Head of caudate nucleus (tissue), 42 donors: ENCODE data around the gene TMEM198.

Experiments used
- DNase-seq, 42 donors: peaks; one replicate each; pipeline versions ENCODE4 v3.0.0 to v3.0.0-alpha.2; 2020 to 2021; ENCODE audit warnings: mixed read lengths in 7 of 42
- intact Hi-C: fragments of 100-400 bp; cut with DNase I; formaldehyde crosslinking; loops from one replicate; pipeline ENCODE4 v1.15.0; 2022

TMEM198 gene, protein sequence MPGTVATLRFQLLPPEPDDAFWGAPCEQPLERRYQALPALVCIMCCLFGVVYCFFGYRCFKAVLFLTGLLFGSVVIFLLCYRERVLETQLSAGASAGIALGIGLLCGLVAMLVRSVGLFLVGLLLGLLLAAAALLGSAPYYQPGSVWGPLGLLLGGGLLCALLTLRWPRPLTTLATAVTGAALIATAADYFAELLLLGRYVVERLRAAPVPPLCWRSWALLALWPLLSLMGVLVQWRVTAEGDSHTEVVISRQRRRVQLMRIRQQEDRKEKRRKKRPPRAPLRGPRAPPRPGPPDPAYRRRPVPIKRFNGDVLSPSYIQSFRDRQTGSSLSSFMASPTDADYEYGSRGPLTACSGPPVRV

DNA sequence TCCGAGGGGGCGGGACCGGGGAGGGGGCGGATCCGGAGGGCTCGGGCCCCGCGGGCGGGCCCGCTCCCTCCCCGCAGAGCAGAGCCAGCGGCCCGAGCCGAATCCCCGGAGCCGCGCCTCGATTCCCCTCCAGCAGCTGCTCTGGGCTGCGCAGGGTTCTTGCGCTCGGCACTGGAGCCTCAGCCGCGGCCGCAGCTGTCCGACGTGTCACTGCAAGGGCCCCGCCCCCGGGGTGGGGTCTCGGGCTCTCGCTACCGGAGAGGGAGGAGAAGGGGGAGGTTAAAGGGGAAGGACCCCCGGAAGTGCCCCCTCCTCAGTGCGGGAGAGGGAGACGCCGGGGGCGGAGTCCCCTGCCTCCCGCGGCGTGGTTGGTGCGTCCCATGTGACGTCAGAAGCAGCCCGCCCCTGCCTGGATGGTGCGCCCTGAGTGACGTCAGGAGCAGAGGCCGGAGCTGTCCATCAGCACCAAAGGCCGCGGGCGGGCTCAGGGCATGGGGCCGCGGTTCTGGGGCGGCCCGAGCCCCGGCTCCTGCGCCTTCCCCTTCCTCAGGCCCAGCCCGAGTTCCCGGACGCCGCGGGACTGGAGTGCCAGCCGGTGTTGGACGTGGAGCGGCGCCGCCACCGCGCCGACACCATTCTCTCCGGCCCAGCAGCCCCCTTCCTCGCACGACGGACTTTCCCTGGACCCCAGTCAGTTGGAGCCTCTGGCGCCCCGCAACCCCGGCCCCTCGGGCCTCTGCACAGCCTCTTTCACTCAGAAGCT, at the start of gene TMEM198, which contains the start of gene CHPF:
TSS of gene TMEM198 (plus strand) at position 433 of the 763 bp plus-strand sequence. CDS start 700 bp downstream, outside the sequence.
TSS of gene CHPF (minus strand) at position 214 of the 763 bp plus-strand sequence. CDS start 271 bp downstream, outside the sequence.
- intact Hi-C loops, result loop anchor here (5.0 kb wide), 2 partner anchors 54 to 156 kb away; partner anchors contain the start of genes DNPEP and STK11IP
- peak; percentile 98 to 100 (median 99) for DNase-seq

DNA sequence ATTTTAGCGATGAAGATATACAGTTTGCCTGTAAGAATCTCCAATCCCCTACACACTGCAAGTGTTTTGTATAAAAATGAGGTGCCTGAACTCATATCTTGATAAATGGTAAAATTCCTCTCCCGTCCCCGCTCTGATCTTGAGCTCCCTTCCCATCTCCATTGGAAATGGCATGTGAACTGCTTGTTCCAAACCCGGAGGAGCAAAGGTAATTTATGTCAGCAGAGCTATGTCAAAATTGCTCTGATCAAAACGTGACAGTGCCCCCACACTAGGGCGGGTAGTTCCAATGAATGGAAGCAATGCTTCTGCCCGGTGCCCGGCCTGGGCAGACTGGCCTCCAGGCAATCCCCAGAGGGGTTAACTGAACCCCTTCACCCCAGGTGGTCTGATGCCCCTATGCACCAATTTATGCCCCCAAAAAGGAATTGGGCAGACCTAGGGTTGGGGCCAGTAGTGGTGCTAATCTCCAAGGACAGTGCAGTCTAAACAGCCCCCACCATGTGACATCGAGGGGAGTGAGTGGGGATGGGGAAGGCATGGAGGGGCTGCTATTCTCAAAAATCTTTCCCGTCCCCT, 48.8 kb upstream of the TMEM198 start:
- peak in 19 of 42 donors; percentile 17 to 71 (median 42) for DNase-seq
- intact Hi-C loops, result no loop called here

DNA sequence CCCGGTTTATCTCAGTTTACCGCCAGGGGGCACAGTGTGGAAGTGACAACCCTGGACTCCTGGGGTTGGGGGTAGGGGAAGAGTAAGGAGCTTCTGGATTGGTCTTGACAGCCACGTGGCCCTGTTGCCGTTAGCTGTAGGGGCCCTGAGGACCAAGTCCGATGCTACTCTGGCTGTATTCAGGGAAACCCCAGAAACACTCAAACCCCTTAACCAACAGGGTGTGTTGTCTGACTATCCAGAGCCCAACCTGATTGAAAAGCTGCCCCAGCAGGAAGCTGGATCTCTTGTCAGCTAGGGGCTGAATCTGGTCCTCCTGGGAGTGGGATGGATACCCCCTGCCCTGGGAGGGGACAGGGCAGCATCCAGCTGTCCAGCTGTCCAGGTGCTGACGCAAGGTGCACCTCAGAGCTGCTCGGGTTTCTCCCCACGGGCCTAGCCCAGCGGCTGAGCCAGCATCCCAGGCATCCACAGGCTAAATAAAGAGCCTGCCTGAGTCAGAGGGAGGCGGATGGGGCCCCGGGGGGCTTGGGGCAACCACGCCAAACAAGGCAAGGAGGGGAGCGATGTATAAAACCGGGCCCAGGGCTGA, 48.2 kb upstream of the TMEM198 start:
- peak; percentile 51 to 91 (median 78) for DNase-seq
- intact Hi-C loops, result no loop called here

DNA sequence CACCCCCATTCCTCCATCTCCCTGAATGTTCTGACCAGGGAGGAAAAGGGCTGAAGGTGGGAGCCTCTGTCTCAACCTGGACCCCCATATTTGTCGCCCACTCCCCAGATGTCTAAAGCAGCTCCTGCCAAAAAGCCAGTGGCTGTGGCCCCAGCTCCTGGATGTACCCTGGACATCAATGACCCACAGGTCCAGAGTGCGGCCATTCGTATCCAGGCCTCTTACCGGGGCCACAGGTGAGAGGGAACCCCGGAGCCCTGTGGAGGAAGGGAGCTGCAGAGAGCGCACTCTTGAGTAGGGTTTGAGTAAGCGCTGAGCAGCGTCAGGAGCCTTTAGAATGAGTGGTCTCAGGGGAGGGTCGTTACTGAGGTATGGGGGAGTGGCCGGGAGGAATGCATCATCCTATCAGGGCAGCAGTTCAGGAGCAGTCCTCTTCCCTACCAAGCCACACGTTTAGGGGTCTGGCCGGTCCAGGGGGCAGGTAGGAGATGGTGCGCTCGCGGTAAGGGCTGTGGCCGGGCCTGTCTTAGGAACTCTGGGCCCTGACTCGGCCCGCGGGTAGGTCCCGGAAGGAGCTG, 47.5 kb upstream of the TMEM198 start:
- DNase-seq, result no peak
- intact Hi-C loops, result no loop called here

DNA sequence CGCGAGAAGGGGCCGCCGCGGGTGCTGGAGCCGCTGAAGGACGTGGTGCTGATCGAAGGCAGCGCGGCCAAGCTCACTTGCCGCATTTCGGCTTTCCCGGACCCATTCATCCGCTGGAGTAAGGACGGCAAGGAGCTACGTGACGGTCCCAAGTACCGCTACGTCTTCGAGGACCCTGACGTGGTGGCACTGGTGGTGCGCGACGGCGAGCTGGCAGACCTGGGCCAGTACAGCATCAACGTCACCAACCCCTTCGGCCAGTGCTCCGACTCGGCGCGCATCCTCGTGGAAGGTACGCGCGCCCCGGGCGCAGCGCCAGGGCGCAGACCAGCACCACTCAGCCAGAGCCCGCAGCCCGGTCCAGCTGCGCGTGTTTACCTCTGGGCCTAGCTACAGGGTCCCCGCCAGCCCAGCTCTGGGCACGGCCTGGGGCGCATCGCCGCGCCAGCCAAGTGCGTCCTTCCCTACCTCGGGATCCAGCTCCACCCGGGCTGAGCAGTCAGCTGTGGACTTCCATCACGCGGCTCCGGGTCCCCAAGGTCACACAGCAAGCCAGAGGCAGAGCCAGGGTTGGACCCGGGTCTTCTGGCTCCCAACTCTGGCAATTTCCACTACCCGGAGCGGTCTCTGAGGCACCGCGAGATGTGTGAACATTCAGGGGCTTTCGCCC, 46.9 kb upstream of the TMEM198 start:
- intact Hi-C loops, result no loop called here
- peak in 1 of 42 donors; percentile 7 for DNase-seq

DNA sequence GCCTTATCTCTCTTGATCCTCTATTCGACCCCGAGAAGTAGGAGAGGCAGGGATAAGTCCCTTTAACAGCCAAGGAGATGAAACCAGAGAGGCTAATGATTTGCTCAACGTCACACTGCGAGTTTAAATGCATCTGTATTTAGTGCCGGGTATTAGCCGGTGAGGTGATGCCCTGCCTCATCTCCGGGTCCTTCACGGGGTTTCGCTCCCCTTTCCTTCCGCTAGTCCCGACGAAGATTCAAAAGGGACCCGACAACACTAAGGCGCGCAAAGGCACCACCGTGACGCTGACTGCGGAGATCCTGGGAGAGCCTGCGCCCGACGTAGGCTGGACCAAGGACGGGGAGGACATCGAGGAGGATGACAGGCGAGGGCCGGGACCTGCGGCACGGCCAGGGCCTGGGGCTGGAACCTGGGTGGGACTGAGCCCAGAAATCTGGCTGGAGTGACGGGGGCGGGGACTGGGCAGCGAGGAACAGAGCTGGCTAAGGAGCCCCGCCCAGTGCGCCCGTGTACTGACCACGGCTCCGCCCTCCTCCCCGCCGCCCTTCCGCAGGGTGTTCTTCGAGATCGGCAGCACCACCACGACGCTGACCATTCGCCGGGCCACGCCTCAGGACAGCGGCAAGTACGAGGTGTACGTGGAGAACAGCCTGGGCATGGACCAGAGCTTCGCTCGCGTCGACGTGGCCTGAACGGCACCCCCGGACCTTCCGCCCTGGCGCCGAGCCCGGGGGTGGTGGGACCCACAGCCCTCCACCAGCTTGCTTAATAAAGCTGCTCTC, 46.1 kb upstream of the TMEM198 start:
- intact Hi-C loops, result no loop called here
- peak in 35 of 42 donors; percentile 28 to 76 (median 56) for DNase-seq

DNA sequence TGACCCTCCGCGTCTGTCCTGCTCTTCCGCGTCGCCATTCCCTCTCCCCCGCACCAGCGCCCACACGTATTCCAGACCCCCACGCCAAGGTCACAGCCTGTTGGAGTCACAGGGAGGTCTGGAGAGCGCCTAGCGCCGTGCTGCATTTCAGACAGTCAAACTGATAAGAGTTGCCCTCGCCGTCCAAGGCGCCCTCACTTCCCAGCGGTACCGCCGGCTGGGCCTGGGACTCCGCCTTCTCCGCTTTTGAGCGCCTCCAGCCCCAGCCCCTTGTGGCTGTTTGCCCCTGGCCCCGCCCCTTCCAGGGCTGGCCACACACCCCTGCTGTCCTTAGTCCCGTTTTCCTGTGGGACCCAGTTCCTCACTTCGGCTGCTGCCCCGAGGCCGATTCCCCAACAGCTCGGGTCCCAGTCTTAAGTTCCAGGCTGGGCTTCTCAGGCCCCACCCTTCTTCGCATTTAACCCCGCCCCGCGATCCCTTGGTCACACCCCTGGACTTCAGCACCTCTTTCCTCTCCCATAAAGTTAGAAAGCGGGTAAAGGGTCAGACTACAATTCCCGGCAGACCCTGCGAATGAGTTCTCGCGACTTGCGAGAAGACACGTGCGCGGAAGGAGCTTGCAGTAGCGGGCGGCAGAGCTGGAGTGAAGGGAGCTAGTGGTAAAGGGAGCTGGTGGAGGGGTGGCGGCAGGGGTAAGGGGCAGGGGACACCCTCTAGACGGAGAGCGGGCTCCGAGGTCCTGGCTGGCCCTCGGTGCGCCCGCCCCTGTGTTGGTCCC, 45.4 kb upstream of the TMEM198 start, which contains the start of gene GMPPA:
TSS of gene GMPPA (plus strand) at position 612 of the 778 bp plus-strand sequence. CDS start 1,085 bp downstream, outside the sequence.
- peak; percentile 87 to 98 (median 95) for DNase-seq
- intact Hi-C loops, result no loop called here

DNA sequence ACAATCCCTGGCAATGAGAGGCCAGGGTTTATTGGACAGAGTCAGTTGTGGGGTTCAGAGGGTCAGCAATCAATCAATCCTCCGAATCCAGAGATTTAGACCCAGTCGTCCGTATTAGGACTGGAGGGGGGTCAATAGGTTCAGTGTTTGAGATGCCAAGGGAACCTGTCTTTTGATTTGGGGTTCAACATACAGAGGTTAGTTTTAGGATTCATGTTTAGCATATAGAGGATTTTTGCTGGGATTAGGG, 44.8 kb upstream of the TMEM198 start:
- DNase-seq, result no peak
- intact Hi-C loops, result no loop called here

DNA sequence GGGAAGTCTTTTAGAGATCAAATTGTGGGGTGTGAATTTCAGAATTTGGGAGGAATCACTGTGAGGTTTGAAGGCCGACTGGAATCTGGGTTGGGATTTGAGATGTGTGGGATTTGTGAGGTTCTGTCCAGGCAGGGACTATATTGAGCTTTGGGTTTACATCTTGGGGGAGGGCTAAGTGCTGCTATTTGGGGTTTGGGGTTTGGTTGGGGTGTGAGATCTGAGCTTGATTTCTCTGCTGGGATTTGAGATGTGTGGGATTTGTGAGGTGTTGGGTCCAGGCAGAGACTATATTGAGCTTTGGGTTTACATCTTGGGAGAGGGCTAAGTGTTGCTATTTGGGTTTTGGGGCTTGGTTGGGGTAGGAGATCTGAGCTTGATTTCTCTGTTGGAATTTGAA, 44.3 kb upstream of the TMEM198 start:
- intact Hi-C loops, result no loop called here
- no peak for DNase-seq

DNA sequence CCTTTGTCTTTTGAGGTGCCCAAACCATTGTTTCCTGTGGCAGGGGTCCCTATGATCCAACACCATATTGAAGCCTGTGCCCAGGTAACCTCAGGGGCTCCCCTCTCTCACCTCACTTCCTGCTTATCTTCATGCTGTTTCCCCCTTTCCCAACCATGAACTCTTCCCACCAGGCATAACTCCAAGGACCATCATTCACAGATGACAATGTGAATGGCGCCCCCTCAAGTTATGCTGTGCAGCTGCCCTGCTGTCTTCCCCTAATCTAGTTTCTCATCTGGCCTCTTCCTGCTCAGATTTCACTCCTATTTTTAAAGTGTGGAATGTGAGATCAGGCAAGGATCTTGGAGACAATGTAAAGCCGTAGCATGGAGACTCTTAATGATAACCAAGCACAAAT, 43.7 kb upstream of the TMEM198 start:
- intact Hi-C loops, result no loop called here

DNA sequence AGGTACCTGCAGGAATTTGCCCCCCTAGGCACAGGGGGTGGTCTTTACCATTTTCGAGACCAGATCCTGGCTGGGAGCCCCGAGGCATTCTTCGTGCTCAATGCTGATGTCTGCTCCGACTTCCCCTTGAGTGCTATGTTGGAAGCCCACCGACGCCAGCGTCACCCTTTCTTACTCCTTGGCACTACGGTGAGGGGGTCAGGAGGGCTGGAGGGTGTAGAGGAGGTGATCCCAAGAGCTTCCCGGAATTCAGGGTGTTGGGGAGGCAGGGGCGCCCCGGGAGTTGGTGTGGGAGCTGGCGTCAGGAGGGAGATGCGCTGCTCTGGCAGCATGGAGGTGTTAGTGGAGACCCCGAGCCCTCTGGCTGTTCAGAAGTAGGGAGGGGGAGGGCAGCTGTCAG, 42.0 kb upstream of the TMEM198 start:
- intact Hi-C loops, result no loop called here
- no peak for DNase-seq

More for the DNA sequence above, 43.7 kb upstream of the TMEM198 start:
- DNase-seq, result no peak

DNA sequence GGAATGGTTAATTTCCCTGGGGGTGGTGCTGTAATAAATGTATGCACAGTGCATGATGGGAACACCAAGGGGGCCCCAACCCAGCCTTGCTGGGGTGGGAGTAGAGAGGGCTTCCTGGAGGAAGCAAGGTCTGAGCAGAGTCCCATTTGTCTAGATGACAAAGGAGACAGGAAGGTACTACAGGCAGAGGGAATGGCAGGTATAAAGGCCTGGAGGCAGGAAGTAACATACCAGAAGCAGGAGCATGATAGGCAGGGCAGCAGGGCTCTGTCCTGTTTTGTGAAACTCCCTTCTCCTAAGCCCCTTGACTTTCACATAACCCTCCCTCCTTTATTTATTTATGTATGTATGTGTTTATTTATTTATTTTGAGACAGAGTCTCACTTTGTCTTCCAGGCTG, 41.2 kb upstream of the TMEM198 start:
- intact Hi-C loops, result no loop called here
- DNase-seq, result no peak

DNA sequence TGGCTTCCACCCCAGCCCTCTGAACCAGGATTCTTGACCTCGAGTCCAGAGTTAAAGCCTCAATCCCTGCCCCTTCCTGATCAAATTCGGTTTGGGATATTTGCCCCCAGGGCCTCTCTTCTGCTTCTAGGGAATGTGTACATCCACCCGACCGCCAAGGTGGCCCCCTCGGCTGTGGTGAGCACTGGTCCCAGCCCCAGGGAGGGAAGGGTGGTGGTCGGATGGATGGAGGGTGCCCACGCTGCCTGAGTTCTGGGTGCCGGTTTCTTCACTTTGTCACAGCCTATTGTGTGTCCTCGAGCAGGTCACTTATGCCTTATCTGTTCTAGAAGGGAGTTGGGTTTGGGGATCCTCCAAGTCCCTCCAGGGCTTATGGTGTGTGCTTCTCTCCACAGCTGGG, 38.2 kb upstream of the TMEM198 start:
- DNase-seq, result no peak
- intact Hi-C loops, result no loop called here

DNA sequence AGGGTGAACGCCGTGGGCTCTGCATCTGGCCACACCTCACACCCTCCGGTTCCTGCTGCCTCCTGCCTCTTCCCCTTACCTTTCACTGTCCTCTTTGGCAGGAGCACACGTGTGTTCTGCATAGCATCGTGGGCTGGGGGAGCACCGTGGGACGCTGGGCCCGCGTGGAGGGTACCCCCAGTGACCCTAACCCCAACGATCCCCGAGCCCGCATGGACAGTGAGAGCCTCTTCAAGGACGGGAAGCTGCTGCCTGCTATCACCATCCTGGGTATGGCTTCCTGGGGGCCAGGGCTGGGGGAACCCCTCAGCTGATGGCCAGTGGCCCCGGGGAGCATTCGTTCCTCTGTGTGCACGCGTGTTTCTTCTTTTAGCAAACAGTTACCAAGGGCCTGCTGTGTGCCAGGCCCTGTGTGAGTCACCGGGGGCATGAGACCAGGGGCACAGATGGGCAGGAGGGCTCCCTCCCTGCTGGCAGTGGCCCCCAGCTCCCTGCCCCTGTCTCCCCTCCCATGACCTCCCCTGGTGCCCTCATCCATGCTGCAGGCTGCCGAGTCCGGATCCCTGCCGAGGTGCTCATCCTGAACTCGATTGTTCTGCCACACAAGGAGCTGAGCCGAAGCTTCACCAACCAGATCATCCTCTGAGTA, 37.6 kb upstream of the TMEM198 start:
- intact Hi-C loops, result no loop called here
- DNase-seq, result no peak

DNA sequence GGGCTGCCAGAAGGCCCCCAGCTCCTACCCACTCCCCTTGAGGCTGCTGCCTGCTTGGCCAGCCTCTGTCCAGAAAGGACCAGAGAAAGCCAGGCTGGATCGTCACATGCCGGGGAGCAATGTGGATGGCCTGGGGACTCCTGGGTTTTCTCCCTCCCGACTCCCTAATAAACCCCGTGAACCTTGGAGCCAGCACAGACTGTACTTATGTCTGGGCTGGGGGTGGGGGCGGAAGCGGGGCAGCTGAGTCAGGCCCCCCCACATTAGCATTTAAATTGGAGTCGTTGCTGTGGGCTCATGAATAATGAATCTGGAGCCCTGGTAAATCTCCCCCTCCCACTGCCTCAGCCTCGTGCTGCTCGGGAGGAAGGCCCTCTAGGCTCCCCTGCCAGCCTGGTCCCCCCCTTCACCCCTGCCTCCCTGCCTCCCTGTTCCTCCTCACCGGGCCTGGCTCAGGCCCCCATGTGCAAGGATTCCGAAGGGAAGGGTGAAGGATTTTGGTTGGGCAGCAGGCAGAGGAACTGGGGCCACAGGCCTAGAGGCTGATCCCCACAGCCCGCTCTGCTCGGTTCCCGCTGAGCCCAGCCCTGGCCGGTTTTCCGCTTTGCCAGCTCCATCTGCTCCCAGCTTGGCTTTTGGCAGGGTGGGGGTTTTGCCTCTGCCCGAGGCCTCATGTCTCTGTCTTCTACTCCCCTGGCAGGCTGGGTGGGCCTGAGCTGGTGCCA, 36.9 kb upstream of the TMEM198 start:
- peak in 1 of 42 donors; percentile 56 for DNase-seq

More for the DNA sequence above, 36.9 kb upstream of the TMEM198 start:
- intact Hi-C loops, result no loop called here
